HG03095 (cell line): ENCODE data around the gene CFB.
"Not testable (repeated sequence)": the region's sequence is repeated elsewhere in the genome, so short reads cannot be mapped to it uniquely, and the experiment has no call there.

Source experiments
- ATAC-seq: cut with Tn5 transposase; IDR thresholded peaks from one replicate; pipeline ENCODE4 v1.9.1; 2021; ENCODE audit warnings: moderate library complexity; ENCODE audit not compliant: unreplicated experiment

The CFB gene

GRCh38 chr6:31911826-31912585 is 33.9 kb upstream of the CFB start:
- ATAC-seq = no peak

- no peak for ATAC-seq
Measured at GRCh38 chr6:31915351-31915750, 30.5 kb upstream of the CFB start.

GRCh38 chr6:31915756-31916155 is 30.1 kb upstream of the CFB start:
- no peak for ATAC-seq

- ATAC-seq = no peak
Measured at GRCh38 chr6:31918069-31918720, 27.7 kb upstream of the CFB start.

- ATAC-seq = no peak
Measured at GRCh38 chr6:31919624-31920303, 26.1 kb upstream of the CFB start.

- ATAC-seq = no peak
Measured at GRCh38 chr6:31920811-31921210, 25.1 kb upstream of the CFB start.

GRCh38 chr6:31922942-31923341 is 23.0 kb upstream of the CFB start:
- ATAC-seq = no peak

GRCh38 chr6:31927242-31927862 is 18.5 kb upstream of the CFB start, which contains the start of gene C2:
C2 (plus strand) TSS chr6:31927717; CDS start chr6:31927753, 36 bp downstream.
- no peak for ATAC-seq

- ATAC-seq = no peak
Measured at GRCh38 chr6:31927863-31928671, 17.8 kb upstream of the CFB start.

- ATAC-seq = no peak
Measured at GRCh38 chr6:31928672-31928939, 17.3 kb upstream of the CFB start.

- no peak for ATAC-seq
Measured at GRCh38 chr6:31930962-31931361, 14.9 kb upstream of the CFB start.

- ATAC-seq = not testable (repeated sequence)
Measured at GRCh38 chr6:31932137-31932536, 13.8 kb upstream of the CFB start.

GRCh38 chr6:31933537-31933936 is 12.4 kb upstream of the CFB start:
- ATAC-seq = no peak

- no peak for ATAC-seq
Measured at GRCh38 chr6:31935021-31935420, 10.9 kb upstream of the CFB start.

- ATAC-seq = no peak
Measured at GRCh38 chr6:31935823-31936222, 10.1 kb upstream of the CFB start.

GRCh38 chr6:31940256-31940664 is 5.6 kb upstream of the CFB start:
- ATAC-seq = no peak

GRCh38 chr6:31943742-31944141 is 2.2 kb upstream of the CFB start:
- ATAC-seq = no peak

GRCh38 chr6:31945154-31945506 is 765 bp upstream of the CFB start:
- no peak for ATAC-seq

GRCh38 chr6:31946370-31946885 is 533 bp downstream of the CFB start:
- ATAC-seq = no peak

- ATAC-seq = no peak
Measured at GRCh38 chr6:31947070-31947675, 1.3 kb downstream of the CFB start.
